ENCODE results near the gene AK5.

- no peak for TF ChIP-seq POLR2AphosphoS5 (IDR thresholded peaks at IDR 0.05; ENCODE audit: insufficient read depth in 1 of 2, low read depth in 1 of 2)
- TF ChIP-seq CTCF (IDR thresholded peaks at IDR 0.05) = no peak
These were observed 36.0 kb upstream of the AK5 start for GRCh38 chr1:77245830-77246229.

All from vagina (tissue), 2 donors.